ENCODE results near the gene ARHGAP22. TPM values are rescaled to one million over a fixed set of nuclear protein-coding genes. Genes with fewer than 3 reads are reported as not detected.

The ARHGAP22 gene
- total RNA-seq, 3 donors from 2014 or later (not counting 1 experiment from before 2014, with no cell fraction given), result 0.21 to 0.40 TPM; not detected in 1

DNA sequence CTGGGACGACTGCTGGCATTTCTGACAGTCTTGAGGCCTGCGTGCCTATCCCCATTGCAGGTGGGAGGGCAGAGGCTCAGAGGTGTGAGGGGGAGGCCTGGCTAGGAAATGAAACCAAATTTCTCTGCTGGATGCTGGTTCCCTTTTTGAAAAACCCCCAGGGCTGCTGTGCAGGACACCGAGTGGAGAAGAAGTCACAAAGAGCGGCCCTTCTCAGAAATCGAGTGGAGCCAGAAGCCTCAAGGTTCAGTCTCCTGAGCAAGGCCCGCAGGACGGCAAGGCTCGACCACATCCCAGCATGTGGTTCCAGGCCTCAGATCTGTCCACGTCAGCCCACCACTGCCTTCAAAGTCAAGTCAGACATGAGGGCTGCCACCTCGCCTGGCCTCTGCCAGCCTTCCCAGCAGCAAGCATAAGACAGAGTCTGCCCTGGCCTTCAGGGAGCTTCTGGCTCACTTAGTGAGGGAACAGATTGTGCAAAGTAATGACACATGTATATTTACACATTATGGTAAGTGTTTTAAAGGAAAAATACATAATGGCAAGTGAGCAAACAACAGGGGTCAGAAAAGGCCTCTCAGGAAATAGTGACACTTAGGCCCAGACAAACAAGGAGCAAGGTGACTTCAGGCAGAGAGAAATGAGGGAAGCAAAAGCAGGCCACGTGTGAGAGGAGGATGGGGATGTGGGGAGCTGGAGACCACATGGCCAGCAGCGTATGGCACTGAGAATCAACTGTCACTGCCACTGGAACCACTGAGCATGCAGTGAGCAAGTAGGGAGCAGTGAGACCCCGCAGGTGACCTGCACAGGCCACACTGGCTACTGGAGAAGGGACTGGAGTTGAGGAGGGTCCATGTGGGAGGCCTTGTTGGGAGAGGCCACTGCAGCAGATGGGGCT, 86.7 kb downstream of the ARHGAP22 start:
- intact Hi-C loops (cut with micrococcal nuclease), result no loop called here
- Mint-ChIP-seq H3K9me3 (peaks cover 4 to 7% of the 10 kb centered on the region in 2 donors), H3K36me3 (peaks cover 22% of the 10 kb centered on the region), H3K27ac (no peak overlapping the region), H3K4me3 (peak overlapping the region; percentile 5), H3K27me3 (ENCODE audit: low read depth in 2 of 2) (peaks cover 34 to 73% of the 10 kb centered on the region in 2 donors), H3K4me1 (peaks cover 23 to 27% of the 10 kb centered on the region in 2 donors)
- WGBS (ENCODE audit: insufficient coverage), result 51% methylated on average over 13 of the region's 13 CpGs
- no peak for ATAC-seq
- Histone ChIP-seq H3K27ac (ENCODE audit: low read length) (no peak overlapping the region), H3K4me3 (ENCODE audit: low read length) (no peak overlapping the region), H3K36me3 (ENCODE audit: control insufficient read depth, insufficient read depth, low read length) (no peaks in the 10 kb centered on the region), H3K9me3 (ENCODE audit: control insufficient read depth, insufficient read depth, low read length) (no peaks in the 10 kb centered on the region), H3K4me1 (ENCODE audit: control insufficient read depth, insufficient read depth, low read length) (peaks cover 33% of the 10 kb centered on the region), H3K27me3 (ENCODE audit: control insufficient read depth, insufficient read depth, low read length) (peaks cover 8% of the 10 kb centered on the region)
- no peak for DNase-seq
- no peak for TF ChIP-seq CTCF (IDR thresholded peaks at IDR 0.05)

DNA sequence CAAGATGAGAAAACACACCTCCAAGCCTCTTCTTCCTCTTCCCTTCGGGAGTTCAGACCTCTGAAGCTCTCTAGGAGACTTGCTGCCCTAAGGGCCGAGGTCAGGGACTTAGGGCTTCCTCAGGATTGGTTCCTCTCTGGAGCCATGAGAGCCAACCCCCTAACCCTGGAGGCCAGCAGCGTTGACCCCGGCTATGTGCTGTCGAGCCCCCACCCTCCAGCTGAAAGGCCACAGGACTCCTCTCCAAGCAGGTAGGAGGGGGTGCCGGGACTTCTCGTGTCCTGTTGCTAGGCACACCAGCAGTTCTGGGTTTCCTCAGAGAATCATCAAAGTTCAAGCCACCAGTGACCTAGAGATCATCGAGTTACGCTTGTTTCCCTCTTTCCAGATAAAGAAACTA, 87.4 kb downstream of the ARHGAP22 start:
- intact Hi-C loops (cut with micrococcal nuclease), result no loop called here
- H3K9me3 Mint-ChIP-seq, result peaks cover 4 to 7% of the 10 kb centered on the region in 2 donors
- H3K27me3 ChIP-seq (ENCODE audit: control insufficient read depth, insufficient read depth, low read length), result peaks cover 8% of the 10 kb centered on the region
- no peak overlapping the region for H3K27ac Mint-ChIP-seq
- peaks cover 22% of the 10 kb centered on the region for H3K36me3 Mint-ChIP-seq
- H3K4me1 ChIP-seq (ENCODE audit: control insufficient read depth, insufficient read depth, low read length), result peaks cover 30% of the 10 kb centered on the region
- no peak overlapping the region for H3K4me3 Mint-ChIP-seq
- H3K36me3 ChIP-seq (ENCODE audit: control insufficient read depth, insufficient read depth, low read length), result no peaks in the 10 kb centered on the region
- no peak overlapping the region for H3K4me3 ChIP-seq (ENCODE audit: low read length)
- DNase-seq (no peak), ATAC-seq (no peak)
- H3K9me3 ChIP-seq (ENCODE audit: control insufficient read depth, insufficient read depth, low read length), result no peaks in the 10 kb centered on the region
- peaks cover 23 to 27% of the 10 kb centered on the region in 2 donors for H3K4me1 Mint-ChIP-seq
- TF ChIP-seq CTCF (IDR thresholded peaks at IDR 0.05), result no peak
- H3K27ac ChIP-seq (ENCODE audit: low read length), result no peak overlapping the region
- H3K27me3 Mint-ChIP-seq (ENCODE audit: low read depth in 2 of 2), result peaks cover 28 to 67% of the 10 kb centered on the region in 2 donors
- 88% methylated on average over 9 of the region's 9 CpGs for WGBS (ENCODE audit: insufficient coverage)

DNA sequence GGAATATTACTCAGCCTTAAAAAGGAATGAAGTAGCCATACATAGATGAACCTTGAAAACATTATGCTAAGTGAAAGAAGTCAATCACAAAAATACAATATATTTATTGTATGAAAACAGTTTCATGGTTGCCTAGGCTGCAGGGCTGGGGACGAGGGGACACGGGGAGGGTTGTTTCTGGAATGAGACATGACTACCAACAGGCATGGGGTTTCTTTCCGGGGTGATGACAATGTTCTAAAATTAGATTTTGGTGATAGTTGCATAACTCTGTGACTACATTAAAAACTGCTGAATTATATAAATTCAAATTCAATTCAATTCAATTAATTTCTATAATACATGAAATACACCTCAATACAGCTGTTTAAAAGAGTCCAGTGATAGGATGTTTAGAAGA, 88.0 kb downstream of the ARHGAP22 start:
- no peak for TF ChIP-seq CTCF (IDR thresholded peaks at IDR 0.05)
- no peak overlapping the region for H3K4me3 ChIP-seq (ENCODE audit: low read length)
- H3K36me3 Mint-ChIP-seq, result peaks cover 22% of the 10 kb centered on the region
- no peaks in the 10 kb centered on the region for H3K36me3 ChIP-seq (ENCODE audit: control insufficient read depth, insufficient read depth, low read length)
- no peak overlapping the region for H3K27ac ChIP-seq (ENCODE audit: low read length)
- DNase-seq (no peak), ATAC-seq (no peak)
- H3K4me3 Mint-ChIP-seq, result no peak overlapping the region
- intact Hi-C loops (cut with micrococcal nuclease), result no loop called here
- H3K27me3 ChIP-seq (ENCODE audit: control insufficient read depth, insufficient read depth, low read length), result peaks cover 4% of the 10 kb centered on the region
- 74% methylated on average over 3 of the region's 3 CpGs for WGBS (ENCODE audit: insufficient coverage)
- peaks cover 26 to 61% of the 10 kb centered on the region in 2 donors for H3K27me3 Mint-ChIP-seq (ENCODE audit: low read depth in 2 of 2)
- H3K27ac Mint-ChIP-seq, result no peak overlapping the region
- H3K4me1 Mint-ChIP-seq, result peaks cover 23 to 27% of the 10 kb centered on the region in 2 donors
- no peaks in the 10 kb centered on the region for H3K9me3 ChIP-seq (ENCODE audit: control insufficient read depth, insufficient read depth, low read length)
- peaks cover 30% of the 10 kb centered on the region for H3K4me1 ChIP-seq (ENCODE audit: control insufficient read depth, insufficient read depth, low read length)
- peaks cover 4 to 7% of the 10 kb centered on the region in 2 donors for H3K9me3 Mint-ChIP-seq
